Measurements from ENCODE around the gene HNRNPM.
"Not testable (repeated sequence)": the region's sequence is repeated elsewhere in the genome, so short reads cannot be mapped to it uniquely, and the experiment has no call there.

HNRNPM gene

GRCh38 chr19:8412783-8413628 is 31.8 kb upstream of the HNRNPM start, which contains the start of gene MARCHF2:
TSS of gene MARCHF2 (plus strand) at chr19:8413305. CDS start at chr19:8421841, 8,536 bp downstream.
- TF ChIP-seq GATA1 (IDR thresholded peaks at IDR 0.05; ENCODE audit: low read depth, low read length) (no peak), POLR2A (IDR thresholded peaks at IDR 0.05; ENCODE audit: low read length) (peak; percentile 67)
- DNase-seq = peak; percentile 98 to 99

- peak; percentile 51 to 61 for DNase-seq
These were observed 31.2 kb upstream of the HNRNPM start for GRCh38 chr19:8413629-8413995.

GRCh38 chr19:8416796-8417195 is 28.0 kb upstream of the HNRNPM start:
- TF ChIP-seq POLR2A (IDR thresholded peaks at IDR 0.05; ENCODE audit: low read length) (no peak), GATA1 (IDR thresholded peaks at IDR 0.05; ENCODE audit: low read depth, low read length) (no peak)

More at GRCh38 chr19:8413629-8413995, 31.2 kb upstream of the HNRNPM start:
- TF ChIP-seq GATA1 (IDR thresholded peaks at IDR 0.05; ENCODE audit: low read depth, low read length) (no peak), POLR2A (IDR thresholded peaks at IDR 0.05; ENCODE audit: low read length) (no peak)

GRCh38 chr19:8421484-8422461 is 23.0 kb upstream of the HNRNPM start:
- DNase-seq = no peak

More at GRCh38 chr19:8416796-8417195, 28.0 kb upstream of the HNRNPM start:
- peak; percentile 37 to 47 for DNase-seq

GRCh38 chr19:8423817-8424223 is 21.0 kb upstream of the HNRNPM start:
- TF ChIP-seq POLR2A (IDR thresholded peaks at IDR 0.05; ENCODE audit: low read length) = no peak
- no peak for TF ChIP-seq GATA1 (IDR thresholded peaks at IDR 0.05; ENCODE audit: low read depth, low read length)
- DNase-seq = peak; percentile 80 to 92

More at GRCh38 chr19:8421484-8422461, 23.0 kb upstream of the HNRNPM start:
- TF ChIP-seq POLR2A (IDR thresholded peaks at IDR 0.05; ENCODE audit: low read length) (no peak), GATA1 (IDR thresholded peaks at IDR 0.05; ENCODE audit: low read depth, low read length) (no peak)

GRCh38 chr19:8425331-8425730 is 19.4 kb upstream of the HNRNPM start:
- DNase-seq = not testable (repeated sequence)

GRCh38 chr19:8426283-8426682 is 18.5 kb upstream of the HNRNPM start:
- no peak for DNase-seq
- TF ChIP-seq GATA1 (IDR thresholded peaks at IDR 0.05; ENCODE audit: low read depth, low read length) (no peak), POLR2A (IDR thresholded peaks at IDR 0.05; ENCODE audit: low read length) (no peak)

GRCh38 chr19:8429044-8429443 is 15.7 kb upstream of the HNRNPM start:
- TF ChIP-seq GATA1 (IDR thresholded peaks at IDR 0.05; ENCODE audit: low read depth, low read length) (no peak), POLR2A (IDR thresholded peaks at IDR 0.05; ENCODE audit: low read length) (no peak)

GRCh38 chr19:8429826-8430225 is 14.9 kb upstream of the HNRNPM start:
- TF ChIP-seq POLR2A (IDR thresholded peaks at IDR 0.05; ENCODE audit: low read length) = no peak
- no peak for TF ChIP-seq GATA1 (IDR thresholded peaks at IDR 0.05; ENCODE audit: low read depth, low read length)
- no peak for DNase-seq

More at GRCh38 chr19:8429044-8429443, 15.7 kb upstream of the HNRNPM start:
- no peak for DNase-seq

- no peak for TF ChIP-seq GATA1 (IDR thresholded peaks at IDR 0.05; ENCODE audit: low read depth, low read length)
- TF ChIP-seq POLR2A (IDR thresholded peaks at IDR 0.05; ENCODE audit: low read length) = no peak
- DNase-seq = no peak
These were observed 14.1 kb upstream of the HNRNPM start for GRCh38 chr19:8430650-8431049.

GRCh38 chr19:8438236-8438635 is 6.5 kb upstream of the HNRNPM start:
- DNase-seq = no peak
- no peak for TF ChIP-seq POLR2A (IDR thresholded peaks at IDR 0.05; ENCODE audit: low read length)
- no peak for TF ChIP-seq GATA1 (IDR thresholded peaks at IDR 0.05; ENCODE audit: low read depth, low read length)

- DNase-seq = no peak
- TF ChIP-seq GATA1 (IDR thresholded peaks at IDR 0.05; ENCODE audit: low read depth, low read length) (no peak), POLR2A (IDR thresholded peaks at IDR 0.05; ENCODE audit: low read length) (no peak)
These were observed 2.8 kb upstream of the HNRNPM start for GRCh38 chr19:8441725-8442544.

GRCh38 chr19:8444140-8444676 is 567 bp upstream of the HNRNPM start:
- not testable (repeated sequence) for DNase-seq

Measured in erythroblast (primary cell).